ENCODE results near the gene GTF3C5.
"Not testable (repeated sequence)": the region's sequence is repeated elsewhere in the genome, so short reads cannot be mapped to it uniquely, and the experiment has no call there.

Gene GTF3C5

DNA sequence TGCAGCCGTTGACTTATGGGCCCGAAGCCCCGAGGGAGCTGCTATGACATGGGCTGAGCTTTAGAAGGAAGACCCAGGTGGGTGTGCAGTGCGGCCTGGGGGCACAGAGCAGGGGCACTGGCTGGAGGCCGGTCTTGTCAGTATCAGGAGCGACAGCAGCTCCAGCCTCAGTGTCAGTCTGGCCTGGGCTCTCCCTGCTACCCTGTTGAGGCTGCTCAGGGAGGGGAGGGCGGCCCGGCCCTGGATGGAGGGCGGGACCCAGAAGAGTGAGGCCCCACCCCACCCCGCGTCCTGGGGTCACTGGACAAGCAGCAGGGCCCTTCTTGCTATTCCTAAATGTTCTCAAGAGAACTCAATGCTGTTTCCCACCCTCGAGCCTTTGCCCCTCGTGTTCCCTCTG is 34.3 kb upstream of the GTF3C5 start:
- no peak for DNase-seq (ENCODE audit: low read depth)

DNA sequence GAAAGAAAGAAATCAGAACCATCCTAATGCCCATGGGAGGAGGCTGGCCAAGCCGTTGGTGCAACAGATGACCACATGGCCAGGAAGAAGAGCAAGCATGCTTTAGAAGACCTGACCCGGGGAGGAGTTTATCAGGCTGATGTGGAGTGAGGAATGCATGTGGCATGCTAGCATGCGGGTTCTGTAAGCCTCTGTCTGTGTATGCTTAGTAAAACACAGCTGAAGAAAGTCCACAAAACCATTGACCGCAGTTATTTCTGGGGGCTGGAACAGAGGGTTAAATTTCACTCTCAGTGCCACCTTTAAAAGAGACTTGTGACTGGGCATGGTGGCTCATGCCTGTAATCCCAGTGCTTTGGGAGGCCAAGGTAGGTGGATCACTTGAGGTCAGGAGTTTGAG is 33.2 kb upstream of the GTF3C5 start:
- no peak for DNase-seq (ENCODE audit: low read depth)

DNA sequence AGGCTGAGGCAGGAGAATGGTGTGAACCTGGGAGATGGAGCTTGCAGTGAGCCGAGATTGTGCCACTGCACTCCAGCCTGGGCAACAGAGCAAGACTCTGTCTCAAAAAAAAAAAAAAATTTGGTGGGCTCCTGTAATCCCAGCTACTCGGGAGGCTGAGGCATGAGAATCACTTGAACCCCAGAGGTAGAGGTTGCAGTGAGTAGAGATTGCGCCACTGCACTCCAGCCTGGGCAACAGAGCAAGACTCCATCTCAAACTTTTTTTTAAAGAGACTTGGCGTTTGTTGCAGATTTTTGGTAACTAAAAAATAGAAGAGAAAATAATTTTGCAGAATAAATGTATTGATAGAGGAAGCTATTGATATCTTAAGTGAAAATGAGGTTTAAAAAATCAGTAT is 32.6 kb upstream of the GTF3C5 start:
- not testable (repeated sequence) for DNase-seq (ENCODE audit: low read depth)

DNA sequence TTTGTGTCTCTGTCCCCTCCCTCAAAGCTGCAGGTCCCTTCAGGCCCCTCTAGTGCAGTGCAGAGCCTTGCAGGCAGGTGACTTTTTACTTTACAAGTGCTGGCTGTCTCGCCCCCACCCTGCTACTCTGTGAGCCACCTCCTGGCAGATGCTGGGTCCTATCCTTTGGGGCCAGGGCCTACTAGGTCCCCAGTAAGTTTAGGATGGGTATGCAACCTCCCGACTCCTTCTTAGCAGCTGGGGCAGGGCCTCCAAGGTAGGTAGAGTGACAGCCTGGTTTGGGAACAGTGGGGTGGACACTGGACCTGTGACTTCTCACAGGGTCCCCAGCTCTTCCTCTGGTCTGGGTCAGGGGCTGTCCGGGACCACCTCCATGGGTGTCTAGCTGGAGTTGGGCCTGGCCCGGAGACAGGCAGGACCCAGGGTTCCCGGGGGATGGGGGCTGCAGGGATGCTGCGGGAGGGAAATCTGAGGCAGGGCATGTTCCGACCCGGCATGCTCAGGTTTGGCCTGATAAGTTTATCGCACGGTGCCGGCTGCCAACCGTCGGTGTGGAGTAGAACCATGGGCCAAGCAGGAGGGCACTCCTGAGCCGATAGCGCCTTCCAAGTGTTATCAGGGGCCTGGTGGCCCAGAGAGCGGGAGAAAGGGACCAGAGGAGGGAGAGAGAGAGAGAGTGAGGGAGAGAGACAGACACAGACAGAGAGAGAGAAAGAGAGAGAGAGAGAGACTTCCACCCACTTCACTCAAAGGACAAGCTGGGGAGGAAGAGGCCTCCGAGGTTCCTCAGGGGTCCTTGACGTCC is 31.8 kb upstream of the GTF3C5 start:
- DNase-seq (ENCODE audit: low read depth) = no peak

DNA sequence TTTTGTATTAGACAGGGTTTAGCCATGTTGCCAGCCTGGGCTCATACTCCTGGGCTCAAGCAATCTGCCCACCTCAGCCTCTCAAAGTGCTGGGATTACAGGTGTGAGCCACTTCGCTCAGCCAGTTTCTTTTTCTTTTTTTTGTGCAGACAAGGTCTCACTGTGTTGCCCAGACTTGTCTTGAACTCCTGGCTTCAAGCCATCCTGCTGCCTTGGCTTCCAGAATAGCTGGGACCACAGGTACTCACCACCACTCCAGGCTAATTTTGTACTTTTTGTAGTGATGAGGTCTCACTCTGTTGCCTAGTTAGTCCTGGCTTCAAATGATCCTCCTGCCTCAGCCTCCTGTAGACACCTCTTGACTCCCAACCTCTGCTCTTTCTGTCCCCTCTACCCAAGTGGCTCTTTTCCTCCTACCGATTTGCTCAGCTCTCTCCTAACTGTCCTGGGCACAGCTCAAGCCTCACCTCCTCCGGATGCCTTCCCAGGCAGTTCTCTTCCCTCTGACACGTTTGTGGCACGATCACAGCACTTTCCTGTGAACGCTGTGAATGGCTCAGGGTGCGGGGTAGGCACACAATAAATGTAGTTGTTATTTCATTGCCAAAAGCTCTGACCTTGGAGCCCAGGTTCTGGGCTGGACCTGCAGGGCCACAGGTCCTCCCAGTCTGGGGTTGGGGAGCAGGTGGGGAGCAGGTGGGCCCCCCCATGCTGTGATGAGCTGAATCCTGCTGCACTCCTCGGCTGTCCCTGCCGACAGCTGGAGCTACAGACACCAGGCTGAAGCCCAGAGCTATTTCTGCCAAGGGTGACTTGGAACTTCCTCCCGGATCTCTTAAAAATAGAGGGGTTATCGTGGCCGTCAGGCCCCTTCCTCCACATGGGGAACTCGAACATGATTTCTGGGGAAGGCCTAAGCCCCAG is 28.4 kb upstream of the GTF3C5 start:
- no peak for DNase-seq (ENCODE audit: low read depth)

DNA sequence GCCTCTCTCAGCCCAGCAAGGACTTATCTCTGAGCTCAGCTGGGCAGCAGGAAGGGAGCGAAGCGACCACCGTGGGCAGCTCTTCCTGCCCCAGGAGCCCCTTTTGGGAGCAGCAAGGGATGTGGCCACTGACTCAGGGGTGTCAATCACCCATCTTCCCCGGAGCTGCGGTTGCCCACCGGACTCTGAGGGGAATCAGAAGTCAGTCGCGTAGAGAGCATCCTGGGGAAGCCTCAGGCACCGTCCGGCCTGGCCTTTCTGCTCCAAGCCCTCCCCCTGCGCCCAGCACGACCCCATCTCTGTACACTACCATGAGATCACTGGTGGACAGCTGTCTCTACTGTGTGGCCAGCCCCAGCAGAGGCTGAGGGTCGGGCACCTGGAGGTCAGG is 27.7 kb upstream of the GTF3C5 start:
- no peak for DNase-seq (ENCODE audit: low read depth)

DNA sequence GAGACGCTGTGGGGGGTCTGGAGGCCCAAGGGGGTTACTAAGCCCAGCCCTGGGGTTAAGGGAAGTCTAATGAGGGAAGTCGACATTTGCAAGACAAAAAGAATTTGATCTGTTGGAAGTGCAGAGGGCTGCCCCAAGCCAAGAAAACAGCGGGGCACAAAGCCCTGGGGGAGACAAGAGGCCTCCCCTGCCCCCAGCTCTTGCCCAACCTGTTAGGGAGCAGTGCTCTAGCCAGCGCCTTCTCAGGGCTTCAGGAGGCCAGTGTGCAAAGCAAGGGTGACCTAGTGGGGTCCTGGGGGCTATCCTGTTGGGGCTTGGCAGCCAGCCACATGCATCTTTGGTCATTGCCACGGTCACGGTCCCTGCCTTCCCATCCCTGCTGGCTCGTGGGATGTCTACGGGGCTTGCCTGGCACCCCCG is 27.1 kb upstream of the GTF3C5 start:
- DNase-seq (ENCODE audit: low read depth) = no peak

DNA sequence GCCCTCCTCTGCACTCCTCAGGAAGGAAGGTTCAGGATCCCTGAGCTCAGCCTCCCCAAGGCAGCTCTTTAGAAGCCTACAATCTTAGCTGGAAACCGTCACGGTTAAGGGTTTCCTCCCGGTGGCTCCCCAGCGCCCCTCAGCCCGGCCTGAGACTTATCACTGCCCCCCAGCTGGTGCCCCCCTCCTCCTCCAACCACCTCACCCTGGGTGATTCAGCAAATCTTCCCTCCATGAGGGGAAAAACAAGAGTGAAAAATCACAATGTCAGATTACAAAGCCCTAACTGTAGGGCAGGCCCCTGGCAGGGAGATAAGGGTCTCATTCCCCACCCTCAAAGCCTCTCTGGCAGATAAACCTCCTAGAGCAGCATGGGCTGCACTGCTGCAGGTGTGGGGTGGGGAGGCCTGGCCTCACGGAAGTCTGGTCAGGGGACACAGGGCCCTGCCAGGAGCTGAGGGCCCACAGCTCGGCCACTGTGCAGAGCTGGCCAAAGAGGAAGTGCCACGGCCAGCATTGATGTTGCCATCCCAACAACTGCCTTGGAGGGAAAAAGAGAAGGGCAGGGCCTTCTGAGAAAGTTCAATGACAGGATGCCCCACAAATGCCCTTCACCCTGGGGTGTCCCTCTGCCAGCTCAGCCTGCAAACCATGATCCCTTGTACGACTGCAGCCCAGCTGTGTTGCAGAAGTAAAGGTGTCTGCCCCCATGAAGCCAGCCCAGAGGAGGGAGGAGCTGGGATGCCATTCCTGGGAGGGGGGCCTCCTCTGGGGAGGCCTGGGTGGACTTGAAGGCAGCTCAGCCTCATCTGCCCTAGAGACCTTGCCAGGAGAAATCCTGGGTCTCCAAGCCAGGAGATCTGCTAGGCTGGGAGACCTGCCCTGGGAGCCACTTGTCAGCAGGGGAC is 26.5 kb upstream of the GTF3C5 start:
- no peak for DNase-seq (ENCODE audit: low read depth)

DNA sequence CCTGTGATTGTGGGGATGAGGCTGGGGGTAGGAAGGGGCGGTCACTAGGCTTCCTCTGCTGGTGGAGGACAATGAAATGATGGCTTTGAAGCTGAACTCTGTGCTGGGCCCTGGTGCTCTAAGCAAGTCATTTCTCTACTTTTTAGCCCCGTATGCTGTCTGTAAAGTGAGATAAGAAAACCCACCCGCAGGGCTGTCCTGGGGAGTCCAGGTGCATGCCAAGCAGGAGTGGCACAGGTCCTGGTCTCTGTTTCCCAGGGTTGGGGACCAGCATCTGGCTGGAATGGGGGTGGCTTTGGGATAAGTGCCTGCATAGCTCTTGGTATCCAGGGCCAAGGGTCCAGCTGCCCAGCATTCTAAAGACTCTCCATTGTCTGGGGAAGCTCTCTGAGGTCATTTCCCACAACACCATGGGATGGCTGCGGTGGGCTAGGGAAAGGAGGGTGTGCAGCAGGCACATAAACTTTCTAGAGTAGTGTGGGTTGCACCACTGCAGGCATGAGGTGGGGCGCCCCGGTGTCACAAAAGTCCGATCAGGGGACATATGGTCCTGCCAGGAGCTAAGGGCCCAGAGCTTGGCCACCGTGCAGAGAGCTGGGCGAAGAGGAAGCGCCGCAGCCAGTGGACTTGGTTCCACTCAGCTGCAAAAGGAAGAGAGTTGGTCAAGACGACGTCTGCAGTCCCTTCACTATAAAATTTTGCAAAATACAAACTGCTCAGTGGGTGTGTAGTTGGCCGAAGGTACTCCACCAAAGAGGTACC is 25.6 kb upstream of the GTF3C5 start:
- no peak for DNase-seq (ENCODE audit: low read depth)

DNA sequence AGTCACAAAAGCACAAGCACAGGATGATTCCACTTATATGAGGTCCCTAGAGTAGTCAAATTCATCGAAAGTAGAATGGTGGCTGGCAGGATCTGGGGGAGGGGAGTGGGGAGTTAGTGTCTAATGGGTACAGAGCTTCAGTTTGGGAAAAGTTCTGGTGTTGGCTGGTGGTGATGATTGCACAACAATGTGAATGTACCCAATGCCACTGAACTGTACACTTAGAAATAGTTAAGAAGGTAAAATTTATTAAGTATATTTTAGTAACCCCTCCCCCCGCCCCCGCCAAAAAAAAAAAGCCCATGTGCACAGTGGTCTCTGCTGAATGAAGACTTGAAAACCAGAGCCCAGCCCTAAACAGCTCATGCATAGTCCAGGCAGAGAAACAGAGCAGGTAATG is 24.8 kb upstream of the GTF3C5 start:
- DNase-seq (ENCODE audit: low read depth) = no peak

DNA sequence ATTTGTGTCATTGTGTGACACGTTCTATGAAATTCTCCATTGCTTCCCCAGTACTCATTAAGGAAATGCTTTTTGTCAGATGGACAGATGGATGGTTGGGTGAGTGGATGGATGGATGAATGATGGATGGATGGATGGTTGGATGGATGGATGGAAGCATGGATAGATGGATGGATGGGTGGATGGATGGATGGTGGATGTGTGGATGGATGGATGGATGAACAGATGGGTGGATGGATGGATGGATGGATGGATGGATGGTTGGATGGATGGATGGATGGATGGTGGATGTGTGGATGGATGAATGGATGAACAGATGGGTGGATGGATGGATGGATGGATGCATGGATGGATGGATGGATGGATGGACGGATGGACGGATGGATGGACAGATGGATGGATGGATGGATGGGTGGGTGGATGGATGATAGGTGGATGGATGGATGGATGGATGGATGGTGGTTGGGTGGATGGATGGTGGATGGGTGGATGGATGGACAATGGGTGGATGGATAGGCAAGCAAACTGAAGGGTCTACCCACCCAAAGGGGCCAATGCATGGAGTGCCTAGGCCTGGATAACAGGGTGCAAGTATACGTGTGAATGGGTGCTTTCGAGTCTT is 24.0 kb upstream of the GTF3C5 start:
- no peak for DNase-seq (ENCODE audit: low read depth)

DNA sequence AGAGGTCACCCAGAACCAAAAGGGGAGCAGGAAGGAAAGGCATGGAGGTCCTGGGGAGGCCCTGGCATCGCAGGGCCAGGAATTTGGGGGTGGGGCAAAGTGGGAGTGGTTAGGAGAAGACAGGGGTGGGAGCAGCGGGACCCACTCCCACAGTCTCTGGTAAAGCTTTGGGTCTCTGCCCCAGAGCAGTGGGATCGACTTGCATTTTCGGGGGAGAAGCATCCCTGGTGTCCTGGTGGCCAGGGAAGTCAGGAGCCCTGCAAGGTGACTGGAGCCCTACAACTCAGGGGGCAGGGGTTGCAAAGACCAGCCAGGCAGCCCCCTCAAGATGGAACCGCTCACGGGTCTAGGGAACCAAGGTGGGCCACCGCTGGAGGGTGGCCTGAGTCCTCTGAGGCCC is 22.4 kb upstream of the GTF3C5 start:
- no peak for DNase-seq (ENCODE audit: low read depth)

DNA sequence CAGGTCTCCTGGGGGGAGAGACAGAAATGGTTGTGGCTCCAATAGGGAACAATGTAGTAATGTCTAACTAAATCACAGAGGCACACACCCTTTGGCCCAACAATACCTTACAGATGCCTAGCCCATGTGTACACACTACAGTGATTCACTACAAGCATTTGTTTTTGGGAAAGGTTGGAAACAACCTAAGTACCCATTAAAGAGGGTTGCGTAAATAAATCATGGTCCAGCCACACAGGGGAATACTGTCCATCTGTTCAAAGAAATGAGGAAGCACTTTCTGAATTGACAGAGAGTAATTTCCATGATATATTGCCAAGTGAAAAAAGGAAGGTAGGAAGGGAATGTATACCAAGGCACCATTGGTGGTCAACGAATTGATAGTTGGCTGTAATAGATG is 22.0 kb upstream of the GTF3C5 start:
- DNase-seq (ENCODE audit: low read depth) = no peak

DNA sequence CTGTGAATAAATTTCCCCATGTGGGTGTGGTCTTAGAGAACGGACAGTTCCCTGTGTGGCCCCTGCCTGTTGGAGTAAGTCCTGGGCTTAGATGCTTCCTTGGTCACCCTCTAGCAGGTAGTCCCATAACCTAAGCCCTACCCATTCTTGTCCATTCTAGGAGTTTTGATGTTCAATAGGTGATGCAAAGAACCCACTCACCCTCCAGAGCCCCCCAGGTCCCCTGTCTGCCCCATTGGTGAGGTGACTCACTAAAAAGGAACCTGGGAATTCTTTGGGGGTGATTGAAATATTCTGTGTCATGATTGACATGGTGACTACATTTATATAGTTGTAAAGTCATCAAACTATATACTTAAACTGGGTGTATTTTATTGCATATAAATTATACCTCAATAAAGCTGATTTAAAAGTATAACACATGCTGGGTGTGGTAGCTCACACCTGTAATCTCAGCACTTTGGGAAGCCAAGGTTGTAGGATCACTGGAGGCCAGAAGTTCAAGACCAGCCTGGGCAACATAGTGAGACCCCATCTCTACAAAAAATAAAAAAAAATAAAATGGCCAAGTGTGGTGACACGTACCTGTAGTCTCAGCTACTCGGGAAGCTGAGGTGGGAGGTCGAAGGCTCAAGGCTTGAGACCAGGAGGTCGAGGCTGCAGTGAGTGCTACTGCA is 20.8 kb upstream of the GTF3C5 start:
- DNase-seq (ENCODE audit: low read depth) = no peak

DNA sequence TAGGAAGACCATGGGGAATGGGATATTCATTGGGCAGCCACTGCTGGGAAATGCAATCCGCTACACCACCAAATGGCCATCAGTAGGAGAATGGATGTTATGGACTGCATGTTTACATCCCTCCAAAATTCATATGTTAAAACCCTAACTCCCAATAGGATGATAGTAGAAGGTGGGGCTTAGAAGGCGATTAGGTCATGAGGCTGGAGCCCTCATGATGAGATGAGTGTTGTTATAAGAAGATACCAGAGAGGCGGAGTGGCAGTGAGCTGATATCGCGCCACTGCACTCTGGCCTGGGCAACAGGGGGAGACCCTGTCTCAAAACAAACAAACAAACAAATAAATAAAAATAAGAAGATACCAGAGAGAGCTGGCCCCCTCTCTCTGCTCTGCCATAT is 16.1 kb upstream of the GTF3C5 start:
- no peak for DNase-seq (ENCODE audit: low read depth)

DNA sequence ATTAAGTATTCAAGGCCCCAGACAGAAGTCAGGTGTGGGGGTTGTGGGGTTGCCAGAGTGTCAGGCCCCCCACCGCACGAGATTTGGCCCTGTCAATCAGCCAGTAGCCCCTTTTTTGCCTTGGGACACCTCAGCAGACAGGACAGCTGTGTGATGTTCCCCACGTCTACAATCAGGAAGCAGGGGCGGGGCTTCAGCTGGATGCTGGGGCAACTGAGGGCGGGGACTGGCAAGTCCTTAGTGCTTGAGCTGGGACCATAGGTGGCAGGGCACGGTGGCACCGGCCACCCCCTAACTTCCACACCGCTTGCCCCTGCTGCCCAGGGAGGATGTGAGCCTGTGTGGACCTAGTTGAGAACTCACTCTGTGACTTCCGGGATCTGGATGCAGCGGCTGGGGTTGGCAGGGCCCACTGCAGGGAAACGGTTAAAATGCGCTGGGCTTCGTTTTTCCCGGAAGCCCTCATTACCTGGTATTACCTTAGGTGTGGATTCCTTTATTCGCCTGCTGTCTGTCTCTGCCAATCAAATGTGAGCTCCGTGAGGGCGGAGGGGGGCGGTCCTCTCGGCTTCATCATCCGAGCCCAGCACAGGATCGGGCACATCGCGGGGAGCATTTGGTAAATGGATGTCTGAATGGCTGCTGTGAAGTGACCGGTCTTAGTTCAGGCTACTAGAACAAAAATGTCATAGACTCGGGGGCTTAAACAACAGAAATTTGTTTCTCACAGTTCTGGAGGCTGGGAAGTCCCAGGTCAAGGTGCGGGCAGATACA is 7.5 kb upstream of the GTF3C5 start:
- no peak for DNase-seq (ENCODE audit: low read depth)

DNA sequence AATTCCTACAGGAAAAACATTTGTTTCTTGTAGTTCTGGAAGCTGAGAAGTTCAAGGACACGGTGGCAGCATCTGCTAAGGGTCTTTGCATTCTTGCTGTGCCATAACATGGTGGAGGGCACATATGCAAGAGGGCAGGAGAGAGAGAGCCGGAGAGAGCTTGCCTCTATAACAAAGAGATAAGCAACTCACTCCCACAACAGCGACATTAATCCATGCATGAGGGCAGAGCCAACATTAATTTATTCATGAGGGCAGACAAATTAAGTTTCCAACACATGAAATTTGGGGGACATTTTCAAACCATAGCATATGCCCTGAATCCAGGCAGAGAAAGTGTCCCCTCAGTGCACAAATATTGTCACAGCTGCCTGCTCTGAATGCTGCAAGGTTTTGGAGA is 4.4 kb upstream of the GTF3C5 start:
- DNase-seq (ENCODE audit: low read depth) = no peak

DNA sequence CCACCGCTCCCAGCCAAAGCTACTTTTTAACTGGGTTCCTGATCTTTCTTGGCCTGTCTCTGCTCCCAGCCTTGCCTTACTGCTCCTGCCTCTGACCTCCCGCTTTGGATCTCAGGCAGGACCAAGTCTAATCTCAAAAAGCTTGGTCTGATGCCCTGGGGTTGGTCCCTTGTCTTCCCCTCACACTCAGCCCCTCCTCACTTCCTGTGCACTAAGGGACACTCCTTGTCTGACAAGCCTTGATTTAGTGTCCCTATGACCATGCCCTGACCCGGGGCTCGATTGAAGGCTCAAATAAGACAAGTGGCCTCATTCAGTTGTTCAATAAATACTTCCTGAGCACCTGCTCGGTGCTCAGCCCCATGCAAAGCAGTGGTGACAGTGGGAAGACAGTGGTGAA is 3.7 kb upstream of the GTF3C5 start:
- DNase-seq (ENCODE audit: low read depth) = no peak

DNA sequence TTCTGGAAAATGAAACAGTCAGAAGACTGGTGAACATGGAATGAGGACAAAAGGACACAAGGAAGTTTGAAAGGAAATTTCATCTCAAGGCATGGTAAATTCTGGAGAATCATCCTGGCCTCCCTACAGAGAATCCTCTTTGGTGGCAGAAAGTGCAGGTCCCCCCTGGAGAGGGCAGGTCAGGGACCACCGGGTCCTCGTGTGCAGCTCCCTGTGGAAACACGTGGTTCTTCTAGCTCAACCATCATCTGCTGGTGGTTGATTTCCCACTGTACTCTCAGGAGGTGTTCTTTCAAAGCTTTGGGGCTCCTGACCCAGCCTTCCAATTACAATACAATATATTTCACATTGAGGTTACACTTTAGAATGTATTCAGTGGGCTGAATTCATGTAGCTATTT is 2.6 kb upstream of the GTF3C5 start:
- no peak for DNase-seq (ENCODE audit: low read depth)

DNA sequence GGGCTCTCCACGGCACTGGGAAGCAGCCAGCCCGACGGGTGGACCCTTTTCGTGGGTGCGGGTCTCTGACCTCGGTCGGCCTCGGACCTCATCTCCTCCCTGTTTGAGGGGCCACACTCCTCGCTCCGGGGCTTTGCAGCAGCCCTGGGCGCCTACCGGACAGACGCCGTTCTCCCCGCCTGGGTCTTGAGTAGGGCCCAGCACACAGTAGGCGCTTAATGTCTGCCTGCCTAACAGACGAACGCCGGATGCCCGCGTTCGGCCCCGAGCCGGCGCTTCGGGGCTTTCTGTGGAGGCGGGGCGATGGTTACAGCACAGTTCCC is 842 bp upstream of the GTF3C5 start:
- DNase-seq (ENCODE audit: low read depth) = no peak
